Measurements from ENCODE around the gene SLC14A1. TPM values are rescaled to one million over a fixed set of nuclear protein-coding genes. Genes with fewer than 3 reads are reported as not detected.

Gene SLC14A1
- total RNA-seq, 4 donors from 2014 or later, result 0.95 to 26.0 TPM; not detected in 2

DNA sequence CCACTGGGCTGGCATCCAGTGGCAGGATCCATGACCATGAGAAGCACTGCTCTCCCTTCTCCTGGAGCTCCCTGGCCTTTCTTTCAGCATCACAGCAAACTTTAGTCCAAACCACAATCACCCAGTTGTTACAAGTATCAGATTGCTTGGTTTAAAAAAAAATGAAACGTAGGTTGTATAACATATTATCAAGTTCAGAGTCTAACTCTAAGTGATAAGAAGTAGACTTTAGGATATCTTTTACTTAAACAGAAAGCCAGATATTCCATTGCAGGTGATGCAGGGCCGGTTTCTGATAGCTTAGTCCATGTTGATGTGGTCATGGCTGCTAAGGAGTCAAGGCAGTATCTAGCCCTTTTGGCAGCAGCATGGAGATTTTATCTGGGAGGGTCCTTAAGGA, 24.5 kb downstream of the SLC14A1 start:
- Histone ChIP-seq H3K27ac (no peak overlapping the region), H3K9me3 (no peaks in the 10 kb centered on the region), H3K36me3 (no peaks in the 10 kb centered on the region), H3K4me1 (no peaks in the 10 kb centered on the region), H3K27me3 (no peaks in the 10 kb centered on the region), H3K4me3 (no peak overlapping the region)
- intact Hi-C loops (cut with DNase I; ENCODE audit: low total_unique reads), result no loop called here
- no peak for DNase-seq
- TF ChIP-seq, protein P1, sequence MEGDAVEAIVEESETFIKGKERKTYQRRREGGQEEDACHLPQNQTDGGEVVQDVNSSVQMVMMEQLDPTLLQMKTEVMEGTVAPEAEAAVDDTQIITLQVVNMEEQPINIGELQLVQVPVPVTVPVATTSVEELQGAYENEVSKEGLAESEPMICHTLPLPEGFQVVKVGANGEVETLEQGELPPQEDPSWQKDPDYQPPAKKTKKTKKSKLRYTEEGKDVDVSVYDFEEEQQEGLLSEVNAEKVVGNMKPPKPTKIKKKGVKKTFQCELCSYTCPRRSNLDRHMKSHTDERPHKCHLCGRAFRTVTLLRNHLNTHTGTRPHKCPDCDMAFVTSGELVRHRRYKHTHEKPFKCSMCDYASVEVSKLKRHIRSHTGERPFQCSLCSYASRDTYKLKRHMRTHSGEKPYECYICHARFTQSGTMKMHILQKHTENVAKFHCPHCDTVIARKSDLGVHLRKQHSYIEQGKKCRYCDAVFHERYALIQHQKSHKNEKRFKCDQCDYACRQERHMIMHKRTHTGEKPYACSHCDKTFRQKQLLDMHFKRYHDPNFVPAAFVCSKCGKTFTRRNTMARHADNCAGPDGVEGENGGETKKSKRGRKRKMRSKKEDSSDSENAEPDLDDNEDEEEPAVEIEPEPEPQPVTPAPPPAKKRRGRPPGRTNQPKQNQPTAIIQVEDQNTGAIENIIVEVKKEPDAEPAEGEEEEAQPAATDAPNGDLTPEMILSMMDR (IDR thresholded peaks at IDR 0.05), result no peak
- TF ChIP-seq POLR2A (IDR thresholded peaks at IDR 0.05), result no peak

DNA sequence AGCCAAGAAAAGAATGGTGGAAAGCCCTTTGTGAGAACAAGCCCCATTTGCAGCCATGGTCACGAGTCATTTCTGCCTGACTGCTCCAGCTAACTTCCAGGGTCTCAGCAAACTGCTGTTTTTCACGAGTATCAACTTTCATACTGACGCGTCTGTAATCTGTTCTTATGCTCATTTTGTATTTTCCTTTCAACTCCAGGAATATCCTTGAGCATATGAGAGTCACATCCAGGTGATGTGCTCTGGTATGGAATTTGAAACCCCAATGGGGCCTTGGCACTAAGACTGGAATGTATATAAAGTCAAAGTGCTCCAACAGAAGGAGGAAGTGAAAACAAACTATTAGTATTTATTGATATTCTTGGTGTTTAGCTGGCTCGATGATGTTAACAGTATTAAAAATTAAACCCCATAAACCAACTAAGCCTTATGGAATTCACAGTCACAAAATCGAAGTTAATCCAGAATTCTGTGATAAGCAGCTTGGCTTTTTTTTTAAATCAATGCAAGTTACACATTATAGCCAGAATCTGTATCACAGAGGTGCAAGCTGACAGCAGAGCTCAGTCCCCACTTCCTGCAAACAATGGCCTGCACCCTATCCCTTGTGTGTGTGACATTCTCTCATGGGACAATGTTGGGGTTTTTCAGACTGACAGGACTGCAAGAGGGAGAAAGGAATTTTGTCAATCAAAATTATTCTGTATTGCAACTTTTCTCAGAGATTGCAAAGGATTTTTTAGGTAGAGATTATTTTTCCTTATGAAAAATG, 26.1 kb downstream of the SLC14A1 start:
- Histone ChIP-seq H3K4me1 (no peaks in the 10 kb centered on the region), H3K36me3 (no peaks in the 10 kb centered on the region), H3K9me3 (no peaks in the 10 kb centered on the region), H3K27ac (no peak overlapping the region), H3K27me3 (no peaks in the 10 kb centered on the region), H3K4me3 (no peak overlapping the region)
- DNase-seq, result no peak
- intact Hi-C loops (cut with DNase I; ENCODE audit: low total_unique reads), result no loop called here
- TF ChIP-seq, protein P1 (IDR thresholded peaks at IDR 0.05), result no peak
- no peak for TF ChIP-seq POLR2A (IDR thresholded peaks at IDR 0.05)

DNA sequence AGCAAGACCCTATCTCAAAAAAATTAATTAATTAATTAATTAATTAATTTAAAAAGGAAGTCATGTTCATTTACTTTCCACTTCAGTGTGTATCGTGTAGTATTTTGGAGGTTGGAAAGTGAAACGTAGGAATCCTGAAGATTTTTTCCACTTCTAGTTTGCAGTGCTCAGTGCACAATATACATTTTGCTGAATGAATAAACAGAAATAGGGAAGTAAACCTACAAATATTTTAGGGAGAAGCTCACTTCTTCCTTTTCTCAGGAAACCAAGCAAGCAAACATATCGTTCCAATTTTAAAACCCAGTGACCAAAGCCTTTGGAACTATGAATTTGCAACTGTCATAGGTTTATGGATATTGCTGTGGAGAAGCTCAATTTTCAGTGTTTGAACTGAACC, 27.8 kb downstream of the SLC14A1 start:
- no peaks in the 10 kb centered on the region for H3K27me3 ChIP-seq
- H3K9me3 ChIP-seq, result no peaks in the 10 kb centered on the region
- H3K4me1 ChIP-seq, result no peaks in the 10 kb centered on the region
- H3K36me3 ChIP-seq, result no peaks in the 10 kb centered on the region
- H3K27ac ChIP-seq, result no peak overlapping the region
- intact Hi-C loops (cut with DNase I; ENCODE audit: low total_unique reads), result no loop called here
- DNase-seq, result no peak
- TF ChIP-seq POLR2A (IDR thresholded peaks at IDR 0.05), result no peak
- TF ChIP-seq, protein P1 (IDR thresholded peaks at IDR 0.05), result no peak
- no peak overlapping the region for H3K4me3 ChIP-seq

DNA sequence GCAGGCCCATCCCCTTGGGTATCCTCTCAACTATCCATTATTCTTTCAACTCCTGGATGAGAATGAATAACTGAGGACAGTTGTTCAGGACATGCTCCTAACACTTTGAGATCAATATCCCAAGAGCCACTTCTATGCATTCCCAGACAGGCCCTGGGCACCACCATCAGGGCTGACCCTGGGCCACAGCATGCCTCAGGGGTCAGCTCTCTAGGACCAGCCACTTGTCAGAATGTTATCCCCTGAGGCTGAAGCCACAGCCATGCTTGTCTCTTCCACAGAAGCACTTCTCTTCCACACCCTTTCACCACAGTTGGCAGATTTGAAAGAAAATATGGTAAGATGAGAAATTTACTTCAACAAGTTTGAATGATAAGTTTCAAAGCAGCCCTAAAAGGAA, 28.7 kb downstream of the SLC14A1 start:
- Histone ChIP-seq H3K4me3 (no peak overlapping the region), H3K27ac (no peak overlapping the region), H3K36me3 (no peaks in the 10 kb centered on the region), H3K4me1 (no peaks in the 10 kb centered on the region), H3K27me3 (no peaks in the 10 kb centered on the region), H3K9me3 (no peaks in the 10 kb centered on the region)
- DNase-seq, result no peak
- intact Hi-C loops (cut with DNase I; ENCODE audit: low total_unique reads), result no loop called here
- TF ChIP-seq, protein P1 (IDR thresholded peaks at IDR 0.05), result no peak
- no peak for TF ChIP-seq POLR2A (IDR thresholded peaks at IDR 0.05)

DNA sequence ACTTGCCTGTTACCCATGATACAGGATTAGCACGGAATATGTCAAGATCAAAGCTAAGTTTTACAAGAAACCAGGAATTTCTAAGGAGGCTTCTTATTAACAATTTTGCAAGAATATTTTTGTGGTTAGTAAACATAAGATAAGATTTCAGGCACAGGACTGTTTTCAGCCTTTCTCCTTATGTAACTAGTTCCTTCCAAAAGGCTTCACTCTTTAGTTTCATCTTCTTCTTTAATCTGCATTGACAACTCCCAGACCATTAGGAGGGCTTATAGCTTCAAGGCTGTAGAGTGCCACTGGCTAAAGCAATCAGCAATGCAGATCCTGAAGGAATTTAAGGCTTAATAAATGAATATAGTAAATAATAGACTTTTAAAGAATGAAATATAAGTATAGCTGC, 29.3 kb downstream of the SLC14A1 start:
- Histone ChIP-seq H3K9me3 (no peaks in the 10 kb centered on the region), H3K4me1 (no peaks in the 10 kb centered on the region), H3K27me3 (no peaks in the 10 kb centered on the region), H3K36me3 (no peaks in the 10 kb centered on the region), H3K4me3 (no peak overlapping the region), H3K27ac (no peak overlapping the region)
- TF ChIP-seq, protein P1 (IDR thresholded peaks at IDR 0.05), result no peak
- TF ChIP-seq POLR2A (IDR thresholded peaks at IDR 0.05), result no peak
- intact Hi-C loops (cut with DNase I; ENCODE audit: low total_unique reads), result no loop called here
- no peak for DNase-seq
